Spleen (tissue), 7 donors: ENCODE measurements around the gene SKAP2.

Experiments
- POLR2A ChIP-seq, 3 donors: fragments of 450-650 bp; IDR thresholded peaks; one replicate each; pipeline ENCODE4 v1.5.1; 2017; ENCODE audit warnings: antibody characterized with exemption in 3 of 3, mild to moderate bottlenecking in 1 of 3
- POLR2AphosphoS5 ChIP-seq, 3 donors: sonication (generic); formaldehyde crosslinking; IDR thresholded peaks; one replicate each; pipeline ENCODE4 v1.5.1; 2017; ENCODE audit warnings: antibody characterized with exemption in 3 of 3
- TF ChIP-seq, protein P1 (sequence below), 11 experiments: fragments of 200-600 bp in 7 of 11; fragments of 450-650 bp in 4 of 11; sonication (generic) in 4 of 11; IDR thresholded peaks in 8 of 11; conservative IDR thresholded peaks in 3 of 11; 1 replicate in 7 of 11; 2 replicates in 4 of 11; pipeline versions ENCODE4 v1.4.0 to v1.8.0; 2016 to 2021; ENCODE audit warnings: antibody characterized with exemption in 11 of 11, inconsistent platforms in 4 of 11, mild to moderate bottlenecking in 1 of 11
- donor health status: DM: no; HTN: no; CAD: no; lungs with moderate emphysema.
- donor health status: DM: no; HTN: no; CAD: no.
- donor health status: DM: no; HTN: no; CAD: no.

DNA sequence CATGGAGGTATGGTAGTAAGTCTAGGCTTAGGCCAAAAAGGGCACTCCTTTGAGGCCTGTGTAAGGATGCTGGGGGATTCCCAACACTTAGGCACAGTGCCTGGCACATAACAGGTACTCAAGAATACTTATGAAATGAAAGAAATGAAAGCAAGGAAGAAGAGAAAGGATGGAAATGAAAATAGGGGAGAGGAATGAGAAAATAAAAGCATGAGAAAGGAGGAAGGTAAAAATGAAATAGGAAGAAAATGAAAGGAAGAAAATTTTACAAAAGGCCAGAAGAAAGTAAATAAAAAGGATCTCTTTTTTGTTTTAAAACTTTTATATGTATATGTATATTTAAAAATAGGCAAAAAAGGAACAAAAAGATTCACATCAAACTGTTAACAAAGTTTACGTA, 146.3 kb downstream of the SKAP2 start:
- TF ChIP-seq POLR2A (IDR thresholded peaks at IDR 0.05) (no peak), POLR2AphosphoS5 (IDR thresholded peaks at IDR 0.05) (no peak)
- TF ChIP-seq, protein P1, sequence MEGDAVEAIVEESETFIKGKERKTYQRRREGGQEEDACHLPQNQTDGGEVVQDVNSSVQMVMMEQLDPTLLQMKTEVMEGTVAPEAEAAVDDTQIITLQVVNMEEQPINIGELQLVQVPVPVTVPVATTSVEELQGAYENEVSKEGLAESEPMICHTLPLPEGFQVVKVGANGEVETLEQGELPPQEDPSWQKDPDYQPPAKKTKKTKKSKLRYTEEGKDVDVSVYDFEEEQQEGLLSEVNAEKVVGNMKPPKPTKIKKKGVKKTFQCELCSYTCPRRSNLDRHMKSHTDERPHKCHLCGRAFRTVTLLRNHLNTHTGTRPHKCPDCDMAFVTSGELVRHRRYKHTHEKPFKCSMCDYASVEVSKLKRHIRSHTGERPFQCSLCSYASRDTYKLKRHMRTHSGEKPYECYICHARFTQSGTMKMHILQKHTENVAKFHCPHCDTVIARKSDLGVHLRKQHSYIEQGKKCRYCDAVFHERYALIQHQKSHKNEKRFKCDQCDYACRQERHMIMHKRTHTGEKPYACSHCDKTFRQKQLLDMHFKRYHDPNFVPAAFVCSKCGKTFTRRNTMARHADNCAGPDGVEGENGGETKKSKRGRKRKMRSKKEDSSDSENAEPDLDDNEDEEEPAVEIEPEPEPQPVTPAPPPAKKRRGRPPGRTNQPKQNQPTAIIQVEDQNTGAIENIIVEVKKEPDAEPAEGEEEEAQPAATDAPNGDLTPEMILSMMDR (IDR thresholded peaks at IDR 0.05 in 8 of 11, conservative IDR thresholded peaks at IDR 0.05 in 3 of 11), result no peak
